GM21515 (cell line): ENCODE data around the gene CARD11.

ENCODE experiments used
- ATAC-seq: cut with Tn5 transposase; IDR thresholded peaks from one replicate; pipeline ENCODE4 v1.9.1; 2021; ENCODE audit not compliant: unreplicated experiment

The CARD11 gene

DNA sequence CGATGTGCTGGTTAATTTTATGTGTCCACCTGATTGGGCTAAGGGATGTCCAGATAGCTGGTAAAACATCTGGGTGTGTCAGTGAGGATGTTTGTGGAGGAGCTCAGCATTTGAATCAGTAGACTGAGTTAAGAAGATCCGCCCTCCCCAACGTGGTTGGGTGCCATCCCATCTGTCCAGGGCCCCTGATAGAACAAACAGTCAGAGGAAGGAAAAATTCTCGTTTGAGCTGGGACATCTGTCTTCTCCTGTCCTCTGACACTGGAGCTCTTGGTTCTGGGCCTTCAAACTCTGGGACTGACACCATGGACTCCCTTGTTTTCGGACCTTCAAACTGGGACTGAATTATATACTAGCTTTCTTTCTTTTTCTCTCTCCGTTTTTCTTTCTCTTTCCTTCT, 59.6 kb downstream of the CARD11 start:
- ATAC-seq, result no peak

DNA sequence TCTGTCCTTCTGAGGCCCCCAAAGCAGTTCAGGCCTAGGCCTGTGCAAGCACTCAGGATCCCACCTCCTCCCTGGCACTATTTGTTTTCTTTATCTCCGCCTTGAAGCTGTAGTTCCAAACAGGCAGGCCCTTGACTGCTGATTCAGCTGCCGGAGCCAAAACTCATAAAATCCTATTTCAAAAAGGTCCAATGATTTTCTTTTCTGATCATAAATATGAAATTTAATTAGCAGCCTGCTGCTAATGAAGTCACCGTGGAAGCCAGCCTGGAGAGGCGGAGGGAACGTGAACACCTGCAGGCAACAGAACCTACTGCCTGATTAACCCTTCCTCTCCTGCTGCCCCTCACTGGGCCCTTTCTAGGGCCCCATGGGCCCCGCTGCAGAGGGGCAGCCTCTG, 60.1 kb downstream of the CARD11 start:
- ATAC-seq, result no peak

DNA sequence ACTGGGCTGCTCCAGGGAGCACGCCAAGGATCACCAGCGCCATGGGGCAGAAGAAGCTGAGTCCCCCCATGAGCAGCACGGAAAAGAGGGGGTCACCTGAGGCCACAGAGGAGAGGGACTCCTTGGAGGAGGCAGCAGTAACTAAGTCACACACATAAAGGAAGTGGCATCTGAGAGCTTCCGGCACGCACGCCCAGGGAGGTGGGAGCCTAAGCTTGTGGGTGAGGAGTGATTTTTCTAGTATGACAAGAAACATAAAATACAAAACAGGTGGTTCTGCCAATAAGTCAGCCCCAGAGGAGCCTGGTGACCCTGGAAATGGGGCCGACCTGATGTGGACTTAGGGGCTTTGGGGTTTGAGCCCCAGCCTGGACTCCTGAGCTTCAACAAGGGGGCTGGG, 60.8 kb downstream of the CARD11 start:
- ATAC-seq, result no peak

DNA sequence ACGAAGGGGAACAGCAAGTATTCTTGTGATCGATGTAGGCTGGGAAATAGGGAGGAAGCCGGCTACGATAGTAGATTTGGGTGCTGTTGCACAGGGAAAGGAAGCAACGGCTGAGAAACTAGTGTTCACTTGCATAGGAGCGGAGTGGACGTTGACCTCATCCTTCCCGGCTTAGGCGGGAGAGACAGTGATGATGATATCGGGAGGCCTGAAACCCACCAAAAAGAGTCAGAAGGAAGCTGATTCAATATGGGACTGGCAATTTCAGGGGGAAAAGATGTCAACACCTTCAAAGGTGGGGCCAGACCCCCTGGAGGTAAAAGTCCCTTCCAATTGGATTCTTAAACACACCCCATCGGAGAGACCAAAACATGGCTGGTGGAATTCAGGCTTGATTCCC, 61.3 kb downstream of the CARD11 start:
- no peak for ATAC-seq

DNA sequence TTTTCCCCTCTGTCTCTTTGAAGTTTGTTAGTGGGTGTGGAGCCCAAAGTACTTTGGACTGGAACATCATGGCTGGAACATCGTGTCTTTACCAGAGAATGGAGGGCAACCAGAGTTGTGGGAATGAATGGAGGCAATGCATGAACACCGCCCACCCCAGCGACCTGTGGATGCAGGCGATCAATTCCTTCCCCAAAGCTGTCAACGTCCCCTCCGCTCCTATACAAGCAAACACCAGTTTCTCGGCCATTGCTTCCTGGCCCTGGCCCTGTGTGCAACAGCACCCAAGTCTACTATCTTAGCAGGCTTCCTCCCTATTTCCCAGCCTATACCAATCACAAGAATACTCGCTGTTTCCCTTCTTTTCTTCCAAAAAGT, 62.6 kb downstream of the CARD11 start:
- no peak for ATAC-seq

DNA sequence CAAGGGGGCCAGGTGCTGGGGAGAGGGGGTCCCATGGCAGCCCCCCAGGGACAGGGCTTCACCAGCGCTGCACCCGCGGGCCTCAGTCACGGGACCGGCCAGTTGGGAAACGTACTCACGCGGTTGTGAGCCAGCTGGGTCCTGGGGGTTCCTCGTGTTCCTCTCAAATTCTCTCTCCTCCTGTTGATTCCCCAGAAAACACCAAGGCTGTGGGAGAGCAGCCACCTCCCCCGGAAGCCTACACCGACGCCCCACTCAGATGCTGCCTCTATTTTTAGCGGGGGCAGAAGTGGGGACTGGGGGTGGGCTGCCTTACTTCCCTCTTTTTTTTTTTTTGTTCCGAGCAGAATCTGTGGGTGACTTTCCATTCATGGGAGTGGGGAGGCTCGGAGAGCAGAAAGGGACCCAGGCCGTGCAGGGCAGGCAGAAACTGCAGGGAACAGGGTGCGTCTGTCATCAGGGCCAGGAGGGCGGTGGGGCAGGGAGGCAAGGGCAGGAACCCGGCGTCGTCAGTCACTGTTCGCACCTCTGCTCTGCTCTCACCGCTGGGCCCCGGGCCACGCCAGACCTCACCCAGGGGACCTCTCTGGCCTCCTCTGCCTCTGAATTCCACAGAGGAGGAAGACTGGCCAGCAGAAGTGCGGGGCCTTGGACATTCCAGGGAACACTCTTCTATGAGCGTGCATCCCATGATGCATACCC, 63.1 kb downstream of the CARD11 start:
- ATAC-seq, result no peak

DNA sequence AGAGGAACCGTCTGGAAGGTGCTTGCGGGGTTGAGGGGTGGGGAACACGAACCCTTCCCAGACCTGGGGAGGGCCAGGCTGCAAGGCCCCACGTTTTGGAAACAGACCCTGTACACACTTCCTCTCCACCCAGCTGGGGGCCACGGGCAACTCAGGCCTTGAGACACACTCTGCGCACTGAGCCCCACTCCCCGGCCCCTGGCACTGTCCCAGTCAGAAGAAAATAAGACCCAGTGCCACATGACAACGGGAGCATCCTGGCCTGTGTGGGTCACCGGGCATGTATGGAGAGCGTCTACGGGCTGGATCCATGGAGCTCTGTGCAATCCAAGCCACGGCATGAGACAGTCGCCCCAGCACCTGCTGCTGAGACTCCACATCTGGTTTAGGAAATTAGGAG, 63.7 kb downstream of the CARD11 start:
- no peak for ATAC-seq

DNA sequence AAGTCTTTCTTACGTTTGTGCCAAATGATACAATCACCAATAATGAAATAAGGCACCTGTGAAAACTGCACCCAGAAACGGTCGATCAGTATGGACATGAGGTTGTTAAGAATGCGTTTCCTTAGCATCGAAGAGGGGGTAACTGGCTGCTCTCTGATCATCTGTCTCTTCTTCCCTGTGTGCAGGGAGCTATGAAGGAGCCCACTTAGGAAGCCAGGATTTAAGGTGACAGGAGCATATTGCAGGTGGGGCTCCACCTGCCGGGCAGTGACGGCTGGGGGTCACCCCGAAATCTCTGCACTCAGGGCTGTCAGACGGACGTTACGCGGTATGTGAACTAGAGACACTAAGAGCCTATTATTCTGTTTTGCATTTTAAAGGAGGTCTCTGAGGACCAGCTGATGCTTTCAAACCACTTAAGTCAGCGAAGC, 64.5 kb downstream of the CARD11 start:
- ATAC-seq, result peak; percentile 30

DNA sequence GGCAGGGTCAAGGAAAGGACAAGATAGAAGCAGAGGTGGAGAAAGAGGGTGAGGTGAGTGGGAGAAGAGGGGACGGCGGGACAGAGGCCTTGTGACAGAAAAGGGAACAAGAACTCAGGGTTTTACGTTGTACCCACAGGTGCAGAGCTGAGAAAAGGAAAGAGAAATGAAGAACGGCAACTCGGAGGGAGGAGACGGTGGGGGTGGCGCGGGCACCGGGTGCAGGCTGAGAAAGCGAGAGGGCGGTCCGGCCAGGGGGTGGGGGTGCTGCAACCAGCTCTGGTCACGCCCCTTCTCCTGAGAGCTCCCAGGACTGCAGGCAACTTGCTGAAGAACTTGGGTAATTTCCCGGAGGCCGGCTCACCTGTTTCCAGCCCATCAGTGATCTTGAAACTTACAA, 65.3 kb downstream of the CARD11 start:
- peak; percentile 88 for ATAC-seq

DNA sequence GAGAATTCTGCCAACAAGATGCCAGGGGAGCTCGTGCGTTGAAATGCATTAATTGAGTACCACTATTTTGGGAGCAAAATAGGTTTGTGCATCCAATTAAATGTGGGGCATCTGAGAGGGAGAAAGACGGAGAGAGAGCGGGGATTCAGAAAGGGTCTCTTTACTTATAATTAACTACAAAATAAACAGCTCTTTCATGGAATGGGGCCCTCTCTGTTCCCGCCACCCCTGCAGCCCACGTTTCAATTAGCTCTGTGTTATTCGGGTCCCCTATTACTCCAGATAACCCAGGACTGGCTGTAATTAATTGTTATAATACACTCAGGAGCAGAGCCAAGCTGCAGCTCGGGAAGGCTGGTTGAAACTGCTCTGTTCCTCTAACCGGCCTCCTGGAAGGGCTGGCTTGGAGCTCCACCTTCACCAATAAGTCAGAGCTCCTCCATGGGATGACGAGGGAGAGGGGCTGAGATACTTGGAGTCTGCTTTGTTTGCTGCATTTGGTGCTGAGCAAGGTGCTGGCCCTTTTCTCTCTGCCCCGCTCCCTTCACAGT, 67.8 kb downstream of the CARD11 start:
- ATAC-seq, result no peak

DNA sequence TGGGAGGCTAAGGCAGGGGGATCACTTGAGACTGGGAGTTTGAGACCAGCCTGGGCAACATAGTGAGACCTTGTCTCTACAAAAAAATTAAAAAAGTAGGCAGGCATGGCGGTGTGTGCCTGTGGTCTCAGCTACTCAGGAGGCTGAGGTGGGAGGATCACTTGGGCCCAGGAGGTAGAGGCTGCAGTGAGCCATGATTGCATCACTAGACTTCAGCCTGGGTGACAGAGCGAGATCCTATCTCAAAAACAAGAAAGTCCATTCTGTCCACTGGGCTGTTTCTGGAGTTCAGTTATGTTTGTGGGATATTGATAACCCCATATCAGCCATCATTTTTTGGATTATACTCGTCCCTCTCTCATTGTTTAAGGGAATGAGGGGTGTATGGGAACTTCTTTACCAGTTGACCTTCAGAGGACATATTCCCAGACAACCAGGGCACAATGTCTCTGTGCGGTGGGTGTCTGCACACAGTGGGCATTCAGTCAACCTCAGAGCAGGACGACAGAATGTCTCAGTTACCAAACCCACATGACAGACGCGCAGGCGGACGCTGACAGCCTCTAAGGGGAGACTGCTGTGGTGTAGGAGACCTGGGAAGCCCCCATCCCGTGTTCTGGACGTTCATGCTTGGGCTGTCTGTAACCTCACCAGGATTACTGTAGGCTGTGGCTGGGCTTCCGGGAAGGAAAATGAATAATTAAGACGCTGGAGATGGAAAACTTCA, 69.4 kb downstream of the CARD11 start:
- ATAC-seq, result no peak

DNA sequence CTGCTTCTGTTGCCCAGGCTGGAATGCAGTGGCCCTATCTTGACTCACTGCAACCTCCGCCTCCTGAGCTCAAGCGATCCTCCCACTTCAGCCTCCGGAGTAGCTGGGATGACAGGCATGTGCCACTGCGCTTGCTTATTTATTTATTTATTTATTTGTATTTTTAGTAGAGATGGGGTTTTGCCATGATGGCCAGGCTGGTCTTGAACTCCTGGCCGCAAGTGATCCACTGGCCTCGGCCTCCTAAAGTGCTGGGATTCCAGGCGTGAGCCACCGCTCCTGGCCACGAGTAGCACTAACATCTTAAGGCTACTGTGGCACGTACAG, 70.9 kb downstream of the CARD11 start:
- ATAC-seq, result no peak

DNA sequence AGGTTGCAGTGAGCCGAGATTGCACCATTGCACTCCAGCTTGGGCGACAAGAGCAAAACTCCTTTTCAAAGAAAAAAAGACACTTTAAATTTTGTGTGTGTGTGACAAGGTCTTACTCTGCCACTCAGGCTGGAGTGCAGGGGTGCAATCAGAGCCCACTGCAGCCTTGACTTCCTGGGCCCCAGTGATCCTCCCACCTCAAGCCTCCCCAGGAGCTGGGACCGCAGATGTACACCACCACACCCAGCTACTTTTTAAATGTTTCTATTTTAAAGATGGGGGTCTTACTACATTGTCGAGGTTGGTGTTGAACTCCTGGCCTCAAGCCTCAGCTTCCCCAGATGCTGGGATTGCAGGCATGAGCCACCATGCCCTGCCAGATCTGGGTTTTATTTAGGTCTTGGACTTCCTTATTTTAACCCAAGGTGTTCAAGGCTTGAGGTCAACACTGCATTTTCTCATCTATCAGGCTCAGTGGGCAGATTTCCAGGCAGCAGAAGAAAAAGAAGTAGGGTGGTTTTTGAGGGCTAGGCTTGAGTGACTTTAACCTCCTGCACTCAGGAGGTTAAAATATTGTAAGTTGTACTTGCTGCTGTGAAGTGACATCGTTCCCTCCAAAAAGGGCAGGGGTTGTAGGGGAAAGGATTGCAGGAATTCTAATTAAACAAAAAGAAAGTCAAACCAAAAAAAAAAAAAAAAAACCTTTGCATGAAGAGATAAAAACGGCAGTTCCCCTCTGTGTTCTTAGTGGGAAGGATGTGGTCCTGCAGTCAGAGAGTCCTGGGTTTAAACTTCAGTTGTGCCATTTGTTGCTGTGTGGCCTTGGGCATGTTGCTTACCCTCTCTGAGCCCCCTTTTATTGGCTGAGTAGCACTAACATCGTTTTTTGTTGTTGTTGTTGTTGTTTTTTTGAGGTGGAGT, 71.5 kb downstream of the CARD11 start:
- ATAC-seq, result peak; percentile 68

DNA sequence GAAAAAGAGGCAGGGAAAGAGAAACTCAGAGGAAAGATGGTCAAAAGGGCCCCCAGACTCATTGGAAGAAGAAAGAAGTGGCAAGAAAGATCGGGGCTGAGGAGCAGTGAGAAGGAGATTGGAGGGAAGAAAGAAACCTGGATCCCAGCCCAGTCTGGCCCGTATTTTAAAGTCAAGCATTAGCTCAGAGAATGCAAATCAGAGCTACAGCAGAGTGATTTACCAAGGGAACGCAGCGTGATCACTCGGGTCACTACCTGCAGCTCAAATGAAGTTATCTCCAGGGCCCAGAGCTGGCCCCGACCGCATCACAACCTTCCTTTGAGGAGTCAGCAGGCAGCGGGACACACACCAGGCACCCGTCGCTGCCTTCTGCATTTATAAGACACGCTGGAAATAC, 72.8 kb downstream of the CARD11 start:
- no peak for ATAC-seq

DNA sequence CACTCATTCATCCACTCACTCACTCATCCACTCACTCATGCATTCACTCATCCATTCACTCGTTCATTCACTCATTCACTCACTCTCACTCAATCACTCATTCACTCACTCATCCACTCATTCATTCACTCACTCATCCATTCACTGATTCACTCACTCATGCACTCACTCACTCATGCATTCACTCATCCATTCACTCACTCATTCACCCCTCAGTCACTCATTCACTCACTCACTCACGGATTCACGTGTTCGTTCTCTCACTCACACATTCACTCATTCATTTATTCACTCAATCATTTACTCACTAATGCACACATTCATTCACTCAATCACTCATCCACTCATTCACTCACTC, 73.4 kb downstream of the CARD11 start:
- no peak for ATAC-seq

DNA sequence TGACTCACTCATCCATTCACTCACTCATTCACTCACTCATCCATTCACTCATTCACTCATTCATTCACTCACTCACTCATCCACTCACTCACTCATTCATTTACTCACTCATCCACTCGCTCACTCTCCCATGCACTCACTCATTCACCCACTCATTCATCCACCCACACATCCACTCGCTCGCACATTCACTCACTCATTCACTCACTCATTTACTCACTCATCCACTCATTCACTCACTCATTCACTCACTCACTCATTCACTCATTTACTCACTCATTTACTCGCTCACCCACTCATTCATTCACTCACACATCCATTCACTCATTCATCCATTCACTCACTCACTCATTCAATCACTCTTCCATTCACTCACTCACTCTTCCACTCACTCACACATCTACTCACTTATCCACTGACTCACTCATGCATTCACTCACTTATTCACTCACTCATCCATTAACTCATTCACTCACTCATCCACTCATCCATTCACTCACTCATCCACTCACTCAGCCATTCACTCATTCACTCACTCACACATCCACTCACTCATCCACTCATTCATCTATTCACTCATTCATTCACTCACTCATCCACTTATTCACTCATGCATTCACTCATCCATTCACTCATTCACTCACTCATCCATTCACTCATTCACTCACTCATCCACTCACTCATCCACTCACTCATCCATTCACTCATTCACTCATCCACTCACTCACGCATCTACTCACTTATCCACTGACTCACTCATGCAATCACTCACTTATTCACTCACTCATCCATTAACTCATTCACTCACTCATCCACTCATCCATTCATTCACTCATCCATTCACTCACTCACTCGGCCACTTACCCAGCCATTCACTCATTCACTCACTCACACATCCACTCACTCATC, 74.0 kb downstream of the CARD11 start:
- ATAC-seq, result no peak

DNA sequence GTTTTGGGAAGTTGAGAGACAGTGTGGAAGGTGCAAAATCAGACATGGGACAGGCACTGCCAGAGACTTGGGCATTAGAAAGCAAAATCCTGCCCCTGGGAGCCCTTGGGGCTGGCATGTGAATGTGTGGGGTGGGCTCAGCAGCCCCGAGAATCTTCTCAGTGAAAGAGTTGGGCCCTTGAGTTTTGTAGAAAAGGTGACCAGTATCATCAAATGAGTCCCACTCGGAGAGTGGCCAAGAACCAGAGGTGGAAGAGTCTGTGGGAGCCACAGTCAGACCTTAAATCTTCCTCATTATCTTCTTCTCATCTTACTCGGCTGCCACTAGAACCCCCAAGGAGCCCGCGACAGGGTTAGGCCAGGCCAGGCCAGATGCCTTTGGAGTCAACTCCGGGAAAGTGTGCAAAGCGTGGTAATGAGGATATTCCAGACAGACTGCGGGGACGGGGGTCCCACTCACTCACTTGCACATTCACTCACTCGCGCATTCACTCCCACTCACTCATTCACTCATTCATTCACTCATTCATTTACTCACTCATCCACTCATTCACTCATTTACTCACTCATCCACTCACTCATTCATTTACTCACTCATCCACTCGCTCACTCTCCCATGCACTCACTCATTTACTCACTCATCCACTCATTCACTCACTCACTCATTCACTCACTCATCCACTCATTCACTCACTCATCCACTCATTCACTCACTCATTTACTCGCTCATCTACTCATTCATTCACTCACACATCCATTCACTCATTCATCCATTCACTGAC, 74.9 kb downstream of the CARD11 start:
- no peak for ATAC-seq

DNA sequence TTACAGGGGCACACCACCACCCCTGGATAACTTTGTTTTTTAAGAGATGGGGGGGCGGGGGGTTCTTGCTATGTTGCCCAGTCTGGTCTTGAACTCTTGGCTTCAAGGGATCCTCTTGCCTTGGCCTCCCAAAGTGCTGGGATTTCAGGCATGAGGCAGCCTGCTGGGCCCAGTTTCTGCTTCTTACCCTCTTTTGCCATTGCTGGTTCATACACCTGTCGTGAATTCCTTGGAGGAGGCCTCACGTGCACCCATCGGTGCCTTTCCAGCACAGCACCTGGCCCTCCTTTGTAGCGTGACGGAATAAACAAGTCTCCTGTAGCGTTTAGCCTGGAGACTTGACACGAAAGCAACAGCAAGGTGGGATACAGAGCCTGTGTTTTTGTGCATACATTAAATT, 75.5 kb downstream of the CARD11 start:
- no peak for ATAC-seq

DNA sequence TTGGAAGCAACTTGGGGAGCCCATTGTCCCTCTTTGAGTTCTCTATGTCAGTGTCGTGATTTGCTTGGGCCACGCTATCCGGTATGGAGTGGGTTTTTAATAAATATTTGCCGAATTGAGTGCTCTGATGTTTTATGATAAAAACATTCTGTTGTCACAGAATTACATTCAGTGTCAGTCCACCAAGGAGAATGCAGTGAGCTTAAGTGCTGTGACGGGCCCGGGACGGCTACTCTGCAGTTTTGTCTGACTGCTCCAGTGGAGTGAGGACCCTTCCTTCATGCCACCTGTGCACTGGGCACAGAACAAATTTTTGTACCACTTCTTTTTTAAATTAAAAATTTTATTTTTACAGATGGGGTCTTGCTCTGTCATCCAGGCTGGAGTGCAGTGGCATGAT, 76.0 kb downstream of the CARD11 start:
- ATAC-seq, result no peak

DNA sequence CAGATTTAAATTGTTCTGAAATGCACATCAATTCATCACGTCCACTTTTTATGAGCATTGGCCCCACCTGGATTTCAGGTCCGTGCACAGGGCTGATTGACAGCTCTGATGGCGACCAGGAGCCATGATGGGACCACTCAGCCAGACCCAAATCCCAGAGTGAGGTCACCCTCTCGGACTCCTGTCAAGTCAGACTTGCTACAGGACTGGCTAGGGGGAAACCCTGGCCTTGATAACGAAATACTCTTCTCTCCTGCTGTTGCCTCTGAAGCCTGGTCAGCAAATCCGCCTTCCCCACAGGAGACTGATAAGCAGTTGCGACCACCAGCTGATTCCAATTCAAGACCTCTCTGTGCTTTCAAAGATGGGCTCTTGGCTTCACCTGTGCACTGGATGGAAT, 76.4 kb downstream of the CARD11 start:
- no peak for ATAC-seq
